K562 (cell line): ENCODE measurements around the gene C1QTNF2. TPM values are rescaled to one million over a fixed set of nuclear protein-coding genes. Genes with fewer than 3 reads are reported as not detected.

Experiments used
- CREM ChIP-seq: IDR thresholded peaks from 2 replicates; pipeline ENCODE4 v1.6.1; 2014; ENCODE audit warnings: antibody characterized with exemption, low read depth
- EP400 ChIP-seq: fragments of 450-650 bp; IDR thresholded peaks from 2 replicates; pipeline ENCODE4 v1.6.1; 2017; ENCODE audit warnings: antibody characterized with exemption, mild to moderate bottlenecking, moderate library complexity
- GABPB1 ChIP-seq: sonication (generic); formaldehyde crosslinking; IDR thresholded peaks from 2 replicates; pipeline ENCODE4 v1.8.0; 2022; ENCODE audit warnings: mild to moderate bottlenecking, missing genetic modification reagents
- POLR2AphosphoS2 ChIP-seq: IDR thresholded peaks from 2 replicates; pipeline ENCODE4 v1.6.1; 2012; ENCODE audit warnings: low read length, improper control_type of control experiment
- RERE ChIP-seq: sonication (generic); formaldehyde crosslinking; IDR thresholded peaks from 2 replicates; pipeline ENCODE4 v1.8.0; 2023; ENCODE audit warnings: missing genetic modification reagents, mild to moderate bottlenecking, borderline replicate concordance
- SP1 ChIP-seq: sonication (generic); formaldehyde crosslinking; IDR thresholded peaks from 2 replicates; pipeline ENCODE4 v1.8.1; 2022; ENCODE audit warnings: mild to moderate bottlenecking, missing genetic modification reagents
- ZNF143 ChIP-seq: sonication (generic); formaldehyde crosslinking; IDR thresholded peaks from 2 replicates; pipeline ENCODE4 v1.9.0; 2022; ENCODE audit warnings: mild to moderate bottlenecking, missing genetic modification reagents
- ZNF76 ChIP-seq: fragments of 250-450 bp; sonication (Bioruptor Pico); IDR thresholded peaks from 2 replicates; pipeline ENCODE4 v1.4.0; 2020; ENCODE audit warnings: mild to moderate bottlenecking, moderate library complexity, borderline replicate concordance
- polyA plus RNA-seq, 8 experiments: library from polyadenylated mRNA; depleted of rRNA in 4 of 8; stranded (reverse) in 5 of 8; unstranded in 3 of 8; fragments of >200 nt; fragmentation: Nextera tagmentation in 2 of 8; fragmentation: Illumina TruSeq in 1 of 8; extraction: Ambion mirVana in 2 of 8; extraction: Trizol in 1 of 8; gene quantifications; 2 replicates each; pipeline versions ENCODE4 v1.2.1 to v1.2.3, GENCODE V29; 2011 to 2014; ENCODE audit warnings: inconsistent platforms in 1 of 8, missing spikeins in 1 of 8
- total RNA-seq, 7 experiments: library from RNA; depleted of rRNA in 6 of 7; stranded (reverse); fragments of >200 nt in 6 of 7; fragmentation: Illumina TruSeq in 2 of 7; extraction: Trizol in 2 of 7; gene quantifications; 2 replicates each; pipeline versions ENCODE4 v1.2.1 to v1.2.3, GENCODE V29; 2011 to 2021; ENCODE audit warnings: low replicate concordance in 1 of 7
- TF ChIP-seq, protein P1 (sequence below), 2 experiments: fragments of 450-650 bp; IDR thresholded peaks; 2 replicates each; pipeline ENCODE4 v1.6.1; 2018; ENCODE audit warnings: mild to moderate bottlenecking in 2 of 2, low read depth in 1 of 2; ENCODE audit not compliant: partially characterized antibody in 2 of 2
- TF ChIP-seq, protein P2 (sequence below): fragments of 450-650 bp; IDR thresholded peaks from 2 replicates; pipeline ENCODE4 v1.6.1; 2014; ENCODE audit warnings: low read depth, mild to moderate bottlenecking, moderate library complexity, borderline replicate concordance
- TF ChIP-seq, protein P3 (sequence below), 2 experiments: IDR thresholded peaks; 2 replicates each; pipeline ENCODE4 v1.6.1; 2011; ENCODE audit warnings: borderline replicate concordance in 1 of 2, control low read depth in 1 of 2, low read depth in 1 of 2, low read length in 1 of 2, mild to moderate bottlenecking in 1 of 2, mixed read lengths in 1 of 2, moderate library complexity in 1 of 2; ENCODE audit not compliant: insufficient read depth in 1 of 2, insufficient read length in 1 of 2, poor library complexity in 1 of 2, severe bottlenecking in 1 of 2; ENCODE audit errors: extremely low read depth in 1 of 2

Gene C1QTNF2
- total and polyA plus RNA-seq, 9 of the 15 experiments (the other 6 are each of a cell fraction or from before 2014, with no cell fraction given) = not detected

GRCh38 chr5:160399402-160400353 lies 29.3 kb upstream of the C1QTNF2 start, which contains the start of gene FAM200C (continued):
- TF ChIP-seq, protein P1, sequence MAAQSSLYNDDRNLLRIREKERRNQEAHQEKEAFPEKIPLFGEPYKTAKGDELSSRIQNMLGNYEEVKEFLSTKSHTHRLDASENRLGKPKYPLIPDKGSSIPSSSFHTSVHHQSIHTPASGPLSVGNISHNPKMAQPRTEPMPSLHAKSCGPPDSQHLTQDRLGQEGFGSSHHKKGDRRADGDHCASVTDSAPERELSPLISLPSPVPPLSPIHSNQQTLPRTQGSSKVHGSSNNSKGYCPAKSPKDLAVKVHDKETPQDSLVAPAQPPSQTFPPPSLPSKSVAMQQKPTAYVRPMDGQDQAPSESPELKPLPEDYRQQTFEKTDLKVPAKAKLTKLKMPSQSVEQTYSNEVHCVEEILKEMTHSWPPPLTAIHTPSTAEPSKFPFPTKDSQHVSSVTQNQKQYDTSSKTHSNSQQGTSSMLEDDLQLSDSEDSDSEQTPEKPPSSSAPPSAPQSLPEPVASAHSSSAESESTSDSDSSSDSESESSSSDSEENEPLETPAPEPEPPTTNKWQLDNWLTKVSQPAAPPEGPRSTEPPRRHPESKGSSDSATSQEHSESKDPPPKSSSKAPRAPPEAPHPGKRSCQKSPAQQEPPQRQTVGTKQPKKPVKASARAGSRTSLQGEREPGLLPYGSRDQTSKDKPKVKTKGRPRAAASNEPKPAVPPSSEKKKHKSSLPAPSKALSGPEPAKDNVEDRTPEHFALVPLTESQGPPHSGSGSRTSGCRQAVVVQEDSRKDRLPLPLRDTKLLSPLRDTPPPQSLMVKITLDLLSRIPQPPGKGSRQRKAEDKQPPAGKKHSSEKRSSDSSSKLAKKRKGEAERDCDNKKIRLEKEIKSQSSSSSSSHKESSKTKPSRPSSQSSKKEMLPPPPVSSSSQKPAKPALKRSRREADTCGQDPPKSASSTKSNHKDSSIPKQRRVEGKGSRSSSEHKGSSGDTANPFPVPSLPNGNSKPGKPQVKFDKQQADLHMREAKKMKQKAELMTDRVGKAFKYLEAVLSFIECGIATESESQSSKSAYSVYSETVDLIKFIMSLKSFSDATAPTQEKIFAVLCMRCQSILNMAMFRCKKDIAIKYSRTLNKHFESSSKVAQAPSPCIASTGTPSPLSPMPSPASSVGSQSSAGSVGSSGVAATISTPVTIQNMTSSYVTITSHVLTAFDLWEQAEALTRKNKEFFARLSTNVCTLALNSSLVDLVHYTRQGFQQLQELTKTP (IDR thresholded peaks at IDR 0.05; ENCODE audit: low read depth in 1 of 2, partially characterized antibody in 2 of 2) = no peak
- TF ChIP-seq SP1 (CRISPR knock-in tag) (no peak), GABPB1 (CRISPR knock-in tag) (peak; percentile 50; the same call in 1 of the 2 replicates), ZNF76 (CRISPR knock-in tag) (no peak), CREM (0 out of 2 replicates have a peak, but pooled peaks have one; percentile 4), EP400 (peak; percentile 90), ZNF143 (CRISPR knock-in tag) (no peak), RERE (CRISPR knock-in tag) (no peak), POLR2AphosphoS2 (peak; percentile 86; the same call in 1 of the 2 replicates)
- TF ChIP-seq, protein P2, sequence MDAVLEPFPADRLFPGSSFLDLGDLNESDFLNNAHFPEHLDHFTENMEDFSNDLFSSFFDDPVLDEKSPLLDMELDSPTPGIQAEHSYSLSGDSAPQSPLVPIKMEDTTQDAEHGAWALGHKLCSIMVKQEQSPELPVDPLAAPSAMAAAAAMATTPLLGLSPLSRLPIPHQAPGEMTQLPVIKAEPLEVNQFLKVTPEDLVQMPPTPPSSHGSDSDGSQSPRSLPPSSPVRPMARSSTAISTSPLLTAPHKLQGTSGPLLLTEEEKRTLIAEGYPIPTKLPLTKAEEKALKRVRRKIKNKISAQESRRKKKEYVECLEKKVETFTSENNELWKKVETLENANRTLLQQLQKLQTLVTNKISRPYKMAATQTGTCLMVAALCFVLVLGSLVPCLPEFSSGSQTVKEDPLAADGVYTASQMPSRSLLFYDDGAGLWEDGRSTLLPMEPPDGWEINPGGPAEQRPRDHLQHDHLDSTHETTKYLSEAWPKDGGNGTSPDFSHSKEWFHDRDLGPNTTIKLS = peak; percentile 84
- TF ChIP-seq, protein P3, sequence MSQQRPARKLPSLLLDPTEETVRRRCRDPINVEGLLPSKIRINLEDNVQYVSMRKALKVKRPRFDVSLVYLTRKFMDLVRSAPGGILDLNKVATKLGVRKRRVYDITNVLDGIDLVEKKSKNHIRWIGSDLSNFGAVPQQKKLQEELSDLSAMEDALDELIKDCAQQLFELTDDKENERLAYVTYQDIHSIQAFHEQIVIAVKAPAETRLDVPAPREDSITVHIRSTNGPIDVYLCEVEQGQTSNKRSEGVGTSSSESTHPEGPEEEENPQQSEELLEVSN (IDR thresholded peaks at IDR 0.05; ENCODE audit: borderline replicate concordance in 1 of 2, extremely low read depth in 1 of 2, insufficient read depth in 1 of 2, insufficient read length in 1 of 2, low read depth in 1 of 2, low read length in 1 of 2, poor library complexity in 1 of 2, severe bottlenecking in 1 of 2) = peak; percentile 74 to 84
